K562 (cell line): Measurements from ENCODE around the gene MOB1A. TPM values are rescaled to one million over a fixed set of nuclear protein-coding genes. Genes with fewer than 3 reads are reported as not detected.

Source experiments
- CEBPG ChIP-seq, 3 experiments: fragments of 200-800 bp in 1 of 3; sonication (Bioruptor generic) in 1 of 3; sonication (generic) in 1 of 3; formaldehyde crosslinking in 1 of 3; IDR thresholded peaks in 2 of 3; conservative IDR thresholded peaks in 1 of 3; 2 replicates each; pipeline versions ENCODE4 v1.6.1 to v1.8.0; 2016 to 2022; ENCODE audit warnings: missing compliant biosample characterization in 2 of 3, missing genetic modification characterization in 2 of 3, mild to moderate bottlenecking in 1 of 3, missing genetic modification reagents in 1 of 3
- CSDE1 ChIP-seq, 2 experiments: fragments of 450-650 bp; IDR thresholded peaks; 2 replicates each; pipeline ENCODE4 v1.6.1; 2016; ENCODE audit warnings: mild to moderate bottlenecking in 1 of 2
- E2F4 ChIP-seq: sonication (generic); formaldehyde crosslinking; IDR thresholded peaks from 2 replicates; pipeline ENCODE4 v1.8.0; 2022; ENCODE audit warnings: mild to moderate bottlenecking, low read depth, missing genetic modification reagents
- ELF1 ChIP-seq: fragments of 200-800 bp; sonication (Bioruptor generic); IDR thresholded peaks from 2 replicates; pipeline ENCODE4 v1.6.1; 2016; ENCODE audit warnings: missing genetic modification characterization, missing compliant biosample characterization
- FOXA1 ChIP-seq: fragments of 450-650 bp; IDR thresholded peaks from 2 replicates; pipeline ENCODE4 v1.6.1; 2016; ENCODE audit warnings: mild to moderate bottlenecking, borderline replicate concordance
- GTF2A2 ChIP-seq: IDR thresholded peaks from 2 replicates; pipeline ENCODE4 v1.6.1; 2016; ENCODE audit warnings: mild to moderate bottlenecking, missing genetic modification characterization, missing compliant biosample characterization
- JUND ChIP-seq, 2 experiments: IDR thresholded peaks; 2 replicates in 1 of 2; 3 replicates in 1 of 2; pipeline ENCODE4 v1.6.1; 2011; ENCODE audit warnings: borderline replicate concordance in 2 of 2, low read depth in 2 of 2, low read length in 2 of 2, improper control_type of control experiment in 1 of 2, missing biosample characterization in 1 of 2, missing genetic modification characterization in 1 of 2, missing genetic modification reagents in 1 of 2
- RBM17 ChIP-seq: fragments of 200-400 bp; formaldehyde crosslinking; IDR thresholded peaks from 2 replicates; pipeline ENCODE4 v1.6.1; 2017; ENCODE audit warnings: low read depth, mild to moderate bottlenecking, low read length, borderline replicate concordance
- SAFB ChIP-seq: fragments of 200-400 bp; formaldehyde crosslinking; IDR thresholded peaks from 2 replicates; pipeline ENCODE4 v1.6.1; 2017; ENCODE audit warnings: low read depth, low read length, borderline replicate concordance
- SMARCC2 ChIP-seq: fragments of 450-650 bp; IDR thresholded peaks from 2 replicates; pipeline ENCODE4 v1.6.1; 2017; ENCODE audit warnings: antibody characterized with exemption, moderate library complexity, mild to moderate bottlenecking, low read depth
- TCF15 ChIP-seq: fragments of 250-450 bp; sonication (Bioruptor Pico); IDR thresholded peaks from 2 replicates; pipeline ENCODE4 v1.8.0; 2022; ENCODE audit warnings: moderate library complexity, mild to moderate bottlenecking, inconsistent platforms
- TFAM ChIP-seq: fragments of 250-450 bp; sonication (Bioruptor Pico); conservative IDR thresholded peaks from 2 replicates; pipeline ENCODE4 v1.5.0; 2021; ENCODE audit warnings: mild to moderate bottlenecking, moderate library complexity
- XRCC5 ChIP-seq: fragments of 200-400 bp; formaldehyde crosslinking; IDR thresholded peaks from 2 replicates; pipeline ENCODE4 v1.6.1; 2017; ENCODE audit warnings: low read depth, mild to moderate bottlenecking, low read length
- ZHX1 ChIP-seq: fragments of 150-350 bp; conservative IDR thresholded peaks from 2 replicates; pipeline ENCODE4 v1.6.1; 2014; ENCODE audit warnings: low read length
- ZNF444 ChIP-seq: fragments of 250-450 bp; sonication (Bioruptor Pico); IDR thresholded peaks from 2 replicates; pipeline ENCODE4 v1.4.0; 2020; ENCODE audit warnings: mild to moderate bottlenecking, moderate library complexity
- polyA plus RNA-seq, 8 experiments: library from polyadenylated mRNA; depleted of rRNA in 4 of 8; stranded (reverse) in 5 of 8; unstranded in 3 of 8; fragments of >200 nt; fragmentation: Nextera tagmentation in 2 of 8; fragmentation: Illumina TruSeq in 1 of 8; extraction: Ambion mirVana in 2 of 8; extraction: Trizol in 1 of 8; gene quantifications; 2 replicates each; pipeline versions ENCODE4 v1.2.1 to v1.2.3, GENCODE V29; 2011 to 2014; ENCODE audit warnings: inconsistent platforms in 1 of 8, missing spikeins in 1 of 8
- total RNA-seq, 7 experiments: library from RNA; depleted of rRNA in 6 of 7; stranded (reverse); fragments of >200 nt in 6 of 7; fragmentation: Illumina TruSeq in 2 of 7; extraction: Trizol in 2 of 7; gene quantifications; 2 replicates each; pipeline versions ENCODE4 v1.2.1 to v1.2.3, GENCODE V29; 2011 to 2021; ENCODE audit warnings: low replicate concordance in 1 of 7
- TF ChIP-seq, protein P1 (sequence below): fragments of 450-650 bp; IDR thresholded peaks from 2 replicates; pipeline ENCODE4 v1.7.1; 2018; ENCODE audit warnings: mild to moderate bottlenecking, low read depth; ENCODE audit not compliant: partially characterized antibody
- TF ChIP-seq, protein P2 (sequence below): sonication (generic); formaldehyde crosslinking; IDR thresholded peaks from 2 replicates; pipeline ENCODE4 v1.8.0; 2022; ENCODE audit warnings: missing genetic modification reagents, mild to moderate bottlenecking, borderline replicate concordance

MOB1A gene
- total and polyA plus RNA-seq, 9 of the 15 experiments (the other 6 are each of a cell fraction or from before 2014, with no cell fraction given) = 24.8 to 100 (median 60.2) TPM

DNA sequence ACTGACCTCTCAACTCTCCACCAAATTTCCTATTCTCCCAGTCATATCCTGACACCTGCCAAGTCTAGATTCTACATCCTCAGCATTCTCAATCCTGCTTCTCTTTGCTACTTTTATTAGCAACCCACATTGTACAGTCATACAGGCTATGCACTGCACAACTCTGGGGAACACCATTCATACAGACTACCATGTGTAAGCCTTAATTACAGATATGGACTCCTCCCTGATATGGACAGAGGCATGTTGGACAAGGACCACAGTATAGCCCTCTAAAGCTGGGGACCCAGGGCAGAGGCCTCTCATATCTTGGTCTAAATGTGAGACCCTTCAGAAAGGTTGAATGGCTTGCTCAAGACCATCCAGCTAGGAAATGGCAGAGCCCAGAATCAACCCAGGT, 67.3 kb downstream of the MOB1A start (continued):
- TF ChIP-seq GTF2A2 (no peak), FOXA1 (no peak), CSDE1 (IDR thresholded peaks at IDR 0.05) (no peak), JUND (IDR thresholded peaks at IDR 0.05; ENCODE audit: borderline replicate concordance, low read depth, low read length) (no peak), JUND (tag; IDR thresholded peaks at IDR 0.05; ENCODE audit: borderline replicate concordance, low read depth, low read length) (no peak), TFAM (CRISPR knock-in tag) (no peak), ZHX1 (no peak), XRCC5 (no peak), TCF15 (no peak), RBM17 (no peak), E2F4 (no peak), SMARCC2 (no peak), CEBPG (CRISPR knock-in tag; IDR thresholded peaks at IDR 0.05) (no peak), CEBPG (tag; conservative IDR thresholded peaks at IDR 0.05 in 1 of 2, IDR thresholded peaks at IDR 0.05 in 1 of 2) (no peak), SAFB (no peak), ELF1 (tag) (no peak), ZNF444 (CRISPR knock-in tag) (no peak)
- TF ChIP-seq, protein P1, sequence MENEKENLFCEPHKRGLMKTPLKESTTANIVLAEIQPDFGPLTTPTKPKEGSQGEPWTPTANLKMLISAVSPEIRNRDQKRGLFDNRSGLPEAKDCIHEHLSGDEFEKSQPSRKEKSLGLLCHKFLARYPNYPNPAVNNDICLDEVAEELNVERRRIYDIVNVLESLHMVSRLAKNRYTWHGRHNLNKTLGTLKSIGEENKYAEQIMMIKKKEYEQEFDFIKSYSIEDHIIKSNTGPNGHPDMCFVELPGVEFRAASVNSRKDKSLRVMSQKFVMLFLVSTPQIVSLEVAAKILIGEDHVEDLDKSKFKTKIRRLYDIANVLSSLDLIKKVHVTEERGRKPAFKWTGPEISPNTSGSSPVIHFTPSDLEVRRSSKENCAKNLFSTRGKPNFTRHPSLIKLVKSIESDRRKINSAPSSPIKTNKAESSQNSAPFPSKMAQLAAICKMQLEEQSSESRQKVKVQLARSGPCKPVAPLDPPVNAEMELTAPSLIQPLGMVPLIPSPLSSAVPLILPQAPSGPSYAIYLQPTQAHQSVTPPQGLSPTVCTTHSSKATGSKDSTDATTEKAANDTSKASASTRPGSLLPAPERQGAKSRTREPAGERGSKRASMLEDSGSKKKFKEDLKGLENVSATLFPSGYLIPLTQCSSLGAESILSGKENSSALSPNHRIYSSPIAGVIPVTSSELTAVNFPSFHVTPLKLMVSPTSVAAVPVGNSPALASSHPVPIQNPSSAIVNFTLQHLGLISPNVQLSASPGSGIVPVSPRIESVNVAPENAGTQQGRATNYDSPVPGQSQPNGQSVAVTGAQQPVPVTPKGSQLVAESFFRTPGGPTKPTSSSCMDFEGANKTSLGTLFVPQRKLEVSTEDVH = no peak
- TF ChIP-seq, protein P2, sequence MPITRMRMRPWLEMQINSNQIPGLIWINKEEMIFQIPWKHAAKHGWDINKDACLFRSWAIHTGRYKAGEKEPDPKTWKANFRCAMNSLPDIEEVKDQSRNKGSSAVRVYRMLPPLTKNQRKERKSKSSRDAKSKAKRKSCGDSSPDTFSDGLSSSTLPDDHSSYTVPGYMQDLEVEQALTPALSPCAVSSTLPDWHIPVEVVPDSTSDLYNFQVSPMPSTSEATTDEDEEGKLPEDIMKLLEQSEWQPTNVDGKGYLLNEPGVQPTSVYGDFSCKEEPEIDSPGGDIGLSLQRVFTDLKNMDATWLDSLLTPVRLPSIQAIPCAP (CRISPR knock-in tag) = no peak
